Ishikawa (cell line): Measurements from ENCODE around the gene RNASE11.

Experiments used
- CEBPB ChIP-seq: IDR thresholded peaks from 2 replicates; pipeline ENCODE4 v1.6.1; 2012
- CREB1 ChIP-seq: IDR thresholded peaks from 2 replicates; pipeline ENCODE4 v1.6.1; 2012; ENCODE audit warnings: low read depth
- EGR1 ChIP-seq: IDR thresholded peaks from 2 replicates; pipeline ENCODE4 v1.6.1; 2012
- EP300 ChIP-seq: IDR thresholded peaks from 2 replicates; pipeline ENCODE4 v1.6.1; 2012; ENCODE audit warnings: borderline replicate concordance
- FOXM1 ChIP-seq: IDR thresholded peaks from 2 replicates; pipeline ENCODE4 v1.6.1; 2012; ENCODE audit warnings: low read depth, borderline replicate concordance
- NFIC ChIP-seq: IDR thresholded peaks from 2 replicates; pipeline ENCODE4 v1.6.1; 2012
- RAD21 ChIP-seq: IDR thresholded peaks from 2 replicates; pipeline ENCODE4 v1.6.1; 2012; ENCODE audit warnings: low read depth
- TAF1 ChIP-seq: IDR thresholded peaks from 2 replicates; pipeline ENCODE4 v1.6.1; 2012; ENCODE audit warnings: low read depth, mild to moderate bottlenecking
- TCF12 ChIP-seq: IDR thresholded peaks from 2 replicates; pipeline ENCODE4 v1.6.1; 2012; ENCODE audit warnings: low read depth
- TEAD4 ChIP-seq: IDR thresholded peaks from 2 replicates; pipeline ENCODE4 v1.6.1; 2012
- YY1 ChIP-seq: IDR thresholded peaks from 2 replicates; pipeline ENCODE4 v1.6.1; 2012; ENCODE audit warnings: low read depth
- ZBTB7A ChIP-seq: IDR thresholded peaks from 2 replicates; pipeline ENCODE4 v1.6.1; 2012; ENCODE audit warnings: low read depth
- TF ChIP-seq, protein P1 (sequence below): IDR thresholded peaks from 2 replicates; pipeline ENCODE4 v1.6.1; 2012; ENCODE audit warnings: low read depth, mild to moderate bottlenecking
- TF ChIP-seq, protein P2 (sequence below): IDR thresholded peaks from 2 replicates; pipeline ENCODE4 v1.6.1; 2012
- TF ChIP-seq, protein P3 (sequence below): IDR thresholded peaks from 2 replicates; pipeline ENCODE4 v1.6.1; 2012

The RNASE11 gene

GRCh38 chr14:20550926-20551325 lies 36.9 kb downstream of the RNASE11 start:
- TF ChIP-seq, protein P1, sequence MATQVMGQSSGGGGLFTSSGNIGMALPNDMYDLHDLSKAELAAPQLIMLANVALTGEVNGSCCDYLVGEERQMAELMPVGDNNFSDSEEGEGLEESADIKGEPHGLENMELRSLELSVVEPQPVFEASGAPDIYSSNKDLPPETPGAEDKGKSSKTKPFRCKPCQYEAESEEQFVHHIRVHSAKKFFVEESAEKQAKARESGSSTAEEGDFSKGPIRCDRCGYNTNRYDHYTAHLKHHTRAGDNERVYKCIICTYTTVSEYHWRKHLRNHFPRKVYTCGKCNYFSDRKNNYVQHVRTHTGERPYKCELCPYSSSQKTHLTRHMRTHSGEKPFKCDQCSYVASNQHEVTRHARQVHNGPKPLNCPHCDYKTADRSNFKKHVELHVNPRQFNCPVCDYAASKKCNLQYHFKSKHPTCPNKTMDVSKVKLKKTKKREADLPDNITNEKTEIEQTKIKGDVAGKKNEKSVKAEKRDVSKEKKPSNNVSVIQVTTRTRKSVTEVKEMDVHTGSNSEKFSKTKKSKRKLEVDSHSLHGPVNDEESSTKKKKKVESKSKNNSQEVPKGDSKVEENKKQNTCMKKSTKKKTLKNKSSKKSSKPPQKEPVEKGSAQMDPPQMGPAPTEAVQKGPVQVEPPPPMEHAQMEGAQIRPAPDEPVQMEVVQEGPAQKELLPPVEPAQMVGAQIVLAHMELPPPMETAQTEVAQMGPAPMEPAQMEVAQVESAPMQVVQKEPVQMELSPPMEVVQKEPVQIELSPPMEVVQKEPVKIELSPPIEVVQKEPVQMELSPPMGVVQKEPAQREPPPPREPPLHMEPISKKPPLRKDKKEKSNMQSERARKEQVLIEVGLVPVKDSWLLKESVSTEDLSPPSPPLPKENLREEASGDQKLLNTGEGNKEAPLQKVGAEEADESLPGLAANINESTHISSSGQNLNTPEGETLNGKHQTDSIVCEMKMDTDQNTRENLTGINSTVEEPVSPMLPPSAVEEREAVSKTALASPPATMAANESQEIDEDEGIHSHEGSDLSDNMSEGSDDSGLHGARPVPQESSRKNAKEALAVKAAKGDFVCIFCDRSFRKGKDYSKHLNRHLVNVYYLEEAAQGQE: no peak
- no peak for TF ChIP-seq TEAD4
- TF ChIP-seq NFIC: no peak
- TF ChIP-seq, protein P2, sequence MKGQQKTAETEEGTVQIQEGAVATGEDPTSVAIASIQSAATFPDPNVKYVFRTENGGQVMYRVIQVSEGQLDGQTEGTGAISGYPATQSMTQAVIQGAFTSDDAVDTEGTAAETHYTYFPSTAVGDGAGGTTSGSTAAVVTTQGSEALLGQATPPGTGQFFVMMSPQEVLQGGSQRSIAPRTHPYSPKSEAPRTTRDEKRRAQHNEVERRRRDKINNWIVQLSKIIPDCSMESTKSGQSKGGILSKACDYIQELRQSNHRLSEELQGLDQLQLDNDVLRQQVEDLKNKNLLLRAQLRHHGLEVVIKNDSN: no peak

GRCh38 chr14:20548414-20549158 lies 39.2 kb downstream of the RNASE11 start:
- TF ChIP-seq TCF12: no peak
- TF ChIP-seq, protein P3, sequence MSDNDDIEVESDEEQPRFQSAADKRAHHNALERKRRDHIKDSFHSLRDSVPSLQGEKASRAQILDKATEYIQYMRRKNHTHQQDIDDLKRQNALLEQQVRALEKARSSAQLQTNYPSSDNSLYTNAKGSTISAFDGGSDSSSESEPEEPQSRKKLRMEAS: no peak
- TF ChIP-seq NFIC: no peak
- no peak for TF ChIP-seq EGR1
- TF ChIP-seq ZBTB7A: no peak
- no peak for TF ChIP-seq CEBPB

- TF ChIP-seq CEBPB (no peak), ZBTB7A (no peak), TAF1 (no peak), FOXM1 (no peak), TEAD4 (no peak), RAD21 (no peak)
- TF ChIP-seq, protein P2: no peak
- TF ChIP-seq, protein P3: no peak
These were observed 40.9 kb downstream of the RNASE11 start for GRCh38 chr14:20546877-20547276.

DNA sequence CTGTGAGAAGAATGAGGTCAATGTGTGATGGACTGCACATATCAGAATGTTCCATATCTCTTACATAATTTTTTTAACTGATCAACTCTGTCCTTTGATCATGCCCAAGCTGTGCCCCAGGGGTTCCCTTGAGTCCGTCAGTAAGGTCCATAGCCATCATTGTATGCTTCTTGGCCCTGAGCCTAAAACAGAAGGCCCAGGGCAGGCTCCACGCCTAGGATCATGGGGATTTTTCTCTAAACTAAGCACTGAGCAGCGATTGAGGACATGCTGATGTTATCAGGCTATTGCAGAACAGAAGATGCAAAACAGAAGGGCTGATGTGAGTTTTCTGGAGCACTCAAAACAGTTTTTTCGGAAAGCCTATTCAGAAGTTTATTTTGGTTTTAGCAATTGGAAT lies 47.9 kb downstream of the RNASE11 start:
- TF ChIP-seq, protein P1: no peak
- no peak for TF ChIP-seq NFIC
- no peak for TF ChIP-seq EP300
- TF ChIP-seq, protein P3: no peak
- no peak for TF ChIP-seq TCF12
- TF ChIP-seq TEAD4: no peak
- TF ChIP-seq CEBPB: no peak
- TF ChIP-seq FOXM1: no peak
- TF ChIP-seq CREB1: no peak
- no peak for TF ChIP-seq RAD21
- TF ChIP-seq EGR1: no peak
- no peak for TF ChIP-seq YY1
